CD4-positive, alpha-beta memory T cell (primary cell): ENCODE results near the gene SLC2A9. TPM values are rescaled to one million over a fixed set of nuclear protein-coding genes. Genes with fewer than 3 reads are reported as not detected.

Source experiments
- CTCF ChIA-PET: fragments of 350-600 bp; sonication (Branson Sonifier 250); formaldehyde crosslinking; loops from one replicate; lab custom pipeline; 2021; ENCODE audit warnings: inconsistent platforms; ENCODE audit not compliant: partially characterized antibody; lab: Charles Lee
- POLR2A ChIA-PET: fragments of 350-600 bp; sonication (Branson Sonifier 250); formaldehyde crosslinking; loops from one replicate; lab custom pipeline; 2021; ENCODE audit not compliant: partially characterized antibody; lab: Charles Lee
- DNase-seq, 5 donors: peaks; one replicate each; pipeline versions ENCODE4 v3.0.0 to v3.0.0-alpha.2; 2020 to 2022; ENCODE audit warnings: mixed read lengths in 1 of 5
- H3K27ac ChIP-seq: one replicate; pipeline ENCODE4 v1.7.0; 2013; ENCODE audit warnings: low read depth, low read length
- H3K27me3 ChIP-seq: 2 replicates; pipeline ENCODE4 v1.7.0; 2013; ENCODE audit warnings: mild to moderate bottlenecking, low read length, moderate library complexity; ENCODE audit not compliant: insufficient read depth
- H3K36me3 ChIP-seq: 2 replicates; pipeline ENCODE4 v1.7.0; 2013; ENCODE audit warnings: mild to moderate bottlenecking, low read length, moderate library complexity; ENCODE audit not compliant: insufficient read depth
- H3K4me1 ChIP-seq: 2 replicates; pipeline ENCODE4 v1.7.0; 2013; ENCODE audit warnings: mild to moderate bottlenecking, low read length, moderate library complexity; ENCODE audit not compliant: insufficient read depth
- H3K4me3 ChIP-seq, 2 donors: one replicate each; pipeline ENCODE4 v1.7.0; 2013; ENCODE audit warnings: low read length in 2 of 2, mild to moderate bottlenecking in 1 of 2
- H3K9me3 ChIP-seq, 2 donors: one replicate each; pipeline ENCODE4 v1.7.0; 2013; ENCODE audit warnings: low read length in 2 of 2, control low read depth in 1 of 2; ENCODE audit not compliant: control insufficient read depth in 1 of 2
- H3K27ac Mint-ChIP-seq, 7 donors: one replicate each; pipeline ENCODE4 v1.8.0; 2020 to 2021; ENCODE audit warnings: mixed read lengths in 7 of 7, mild to moderate bottlenecking in 6 of 7, inconsistent platforms in 3 of 7, moderate library complexity in 3 of 7
- H3K27me3 Mint-ChIP-seq, 2 donors: one replicate each; pipeline ENCODE4 v1.8.0; 2020 to 2021; ENCODE audit warnings: mixed read lengths in 2 of 2
- H3K36me3 Mint-ChIP-seq, 2 donors: one replicate each; pipeline ENCODE4 v1.8.0; 2020 to 2021; ENCODE audit warnings: mixed read lengths in 2 of 2, inconsistent platforms in 1 of 2, mild to moderate bottlenecking in 1 of 2
- H3K4me1 Mint-ChIP-seq, 4 donors: one replicate each; pipeline ENCODE4 v1.8.0; 2020 to 2021; ENCODE audit warnings: mixed read lengths in 4 of 4, mild to moderate bottlenecking in 1 of 4
- H3K4me3 Mint-ChIP-seq, 8 donors: one replicate each; pipeline ENCODE4 v1.8.0; 2020 to 2021; ENCODE audit warnings: mixed read lengths in 8 of 8, mild to moderate bottlenecking in 7 of 8, moderate library complexity in 6 of 8, inconsistent platforms in 3 of 8
- H3K9me3 Mint-ChIP-seq, 8 donors: one replicate each; pipeline ENCODE4 v1.8.0; 2020 to 2021; ENCODE audit warnings: mixed read lengths in 8 of 8, mild to moderate bottlenecking in 5 of 8, inconsistent platforms in 3 of 8, moderate library complexity in 1 of 8
- intact Hi-C: fragments of 100-400 bp; cut with micrococcal nuclease; formaldehyde crosslinking; loops from one replicate; pipeline ENCODE4 v1.15.1; 2023
- polyA plus RNA-seq, 2 donors: library from polyadenylated mRNA; unstranded; fragments of 300-500 nt; fragmentation: Illumina TruSeq; gene quantifications; one replicate each; pipeline ENCODE4 v1.2.3, GENCODE V29; 2021
- total RNA-seq, 2 experiments: library from RNA; stranded (reverse); gene quantifications; one replicate each; pipeline ENCODE4 v1.2.3, GENCODE V29; 2021

SLC2A9 gene
- total and polyA plus RNA-seq, 4 experiments from 2014 or later: 0.43 to 2.4 (median 1.7) TPM

DNA sequence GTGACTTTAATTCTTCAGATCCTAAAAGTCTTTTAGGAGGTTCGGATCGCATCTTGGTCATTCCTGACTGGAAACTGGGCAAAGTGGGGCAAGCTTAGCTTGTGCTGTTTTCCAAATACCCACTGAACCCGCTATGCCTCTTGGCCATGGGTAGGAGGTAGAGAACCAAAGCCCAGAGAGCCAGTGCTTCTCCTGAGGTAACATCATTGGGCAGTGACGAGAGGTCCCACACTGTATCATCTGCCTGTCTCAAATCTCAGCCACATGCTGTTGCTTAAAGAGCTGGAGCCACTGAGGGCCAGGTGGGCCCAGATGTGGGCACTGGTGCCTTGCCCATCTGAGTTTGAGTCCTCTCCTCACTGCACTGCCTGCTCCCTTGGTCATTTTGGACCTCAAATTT, 68.2 kb downstream of the SLC2A9 start:
- no peaks in the 10 kb centered on the region for H3K9me3 ChIP-seq
- peaks cover 1 to 6% of the 10 kb centered on the region in 2 donors for H3K27me3 Mint-ChIP-seq
- no peak overlapping the region for H3K4me3 Mint-ChIP-seq
- peaks cover 0 to 4% (median under 1%) of the 10 kb centered on the region in 8 donors for H3K9me3 Mint-ChIP-seq
- H3K4me3 ChIP-seq: no peak overlapping the region
- H3K27ac ChIP-seq: no peak overlapping the region
- intact Hi-C loops: no loop called here
- no peaks in the 10 kb centered on the region for H3K4me1 Mint-ChIP-seq
- no peaks in the 10 kb centered on the region for H3K36me3 Mint-ChIP-seq
- no peak for DNase-seq
- H3K27ac Mint-ChIP-seq: no peak overlapping the region
- H3K4me1 ChIP-seq: no peaks in the 10 kb centered on the region
- no peaks in the 10 kb centered on the region for H3K27me3 ChIP-seq
- H3K36me3 ChIP-seq: no peaks in the 10 kb centered on the region
- POLR2A ChIA-PET: no interaction called here
- CTCF ChIA-PET: no interaction called here

DNA sequence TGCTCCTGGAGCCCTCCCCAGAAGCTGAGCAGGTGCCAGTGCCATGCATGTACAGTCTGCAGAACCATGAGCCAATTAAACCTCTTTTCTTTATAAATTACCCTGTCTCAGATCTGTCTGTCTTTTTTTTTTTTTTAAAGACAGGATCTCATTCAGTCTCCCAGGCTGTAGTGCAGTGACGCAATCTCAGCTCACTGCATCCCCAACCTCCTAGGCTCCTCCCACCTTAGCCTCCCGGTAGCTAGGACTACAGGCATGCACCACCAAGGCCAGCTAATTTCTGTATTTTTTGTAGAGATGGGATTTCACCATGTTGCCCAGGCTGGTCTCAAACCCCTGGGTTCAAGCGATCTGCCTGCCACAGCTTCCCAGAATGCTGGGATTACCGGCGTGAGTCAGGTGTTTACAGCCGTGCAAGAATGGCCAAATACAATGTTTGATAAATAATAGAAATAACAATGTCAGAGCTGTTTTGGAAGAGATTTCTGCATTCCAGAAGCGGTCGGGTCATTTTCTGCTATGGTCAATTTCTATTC, 68.8 kb downstream of the SLC2A9 start:
- H3K27ac Mint-ChIP-seq: no peak overlapping the region
- Histone ChIP-seq H3K27ac (no peak overlapping the region), H3K4me3 (no peak overlapping the region), H3K27me3 (no peaks in the 10 kb centered on the region), H3K36me3 (no peaks in the 10 kb centered on the region), H3K4me1 (no peaks in the 10 kb centered on the region), H3K9me3 (no peaks in the 10 kb centered on the region)
- ChIA-PET CTCF (no interaction called here), POLR2A (no interaction called here)
- no peak overlapping the region for H3K4me3 Mint-ChIP-seq
- DNase-seq: no peak
- H3K36me3 Mint-ChIP-seq: no peaks in the 10 kb centered on the region
- peaks cover 0 to 2% (median 0%) of the 10 kb centered on the region in 8 donors for H3K9me3 Mint-ChIP-seq
- intact Hi-C loops: no loop called here
- H3K27me3 Mint-ChIP-seq: peaks cover 0 to 6% of the 10 kb centered on the region in 2 donors
- H3K4me1 Mint-ChIP-seq: no peaks in the 10 kb centered on the region

DNA sequence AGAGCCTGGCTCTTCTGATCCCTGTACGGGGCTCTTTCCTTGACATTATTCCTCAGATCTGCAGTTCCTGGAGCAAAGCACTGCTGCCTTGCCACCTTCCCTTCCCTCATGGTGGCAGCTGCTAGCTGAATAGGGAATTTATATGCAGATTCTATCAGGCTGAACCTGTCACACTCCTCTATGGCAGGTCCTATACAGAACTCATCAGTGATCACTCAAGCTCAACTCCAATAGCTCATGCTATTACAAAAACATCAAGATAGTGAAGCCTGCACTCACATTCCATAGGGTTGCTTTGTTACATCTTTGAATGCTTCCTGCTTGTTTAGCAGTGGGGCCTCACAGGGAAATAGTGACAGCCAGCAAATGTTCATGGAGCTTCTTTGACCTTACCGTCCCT, 71.7 kb downstream of the SLC2A9 start:
- H3K36me3 Mint-ChIP-seq: no peaks in the 10 kb centered on the region
- H3K27ac Mint-ChIP-seq: no peak overlapping the region
- ChIA-PET POLR2A (no interaction called here), CTCF (no interaction called here)
- DNase-seq: no peak
- H3K4me1 Mint-ChIP-seq: no peaks in the 10 kb centered on the region
- no peaks in the 10 kb centered on the region for H3K27me3 ChIP-seq
- H3K36me3 ChIP-seq: no peaks in the 10 kb centered on the region
- no peak overlapping the region for H3K4me3 ChIP-seq
- peaks cover 0 to 1% (median 0%) of the 10 kb centered on the region in 8 donors for H3K9me3 Mint-ChIP-seq
- intact Hi-C loops: no loop called here
- H3K4me1 ChIP-seq: no peaks in the 10 kb centered on the region
- no peak overlapping the region for H3K27ac ChIP-seq
- no peaks in the 10 kb centered on the region for H3K9me3 ChIP-seq
- H3K27me3 Mint-ChIP-seq: peaks cover 0 to 6% of the 10 kb centered on the region in 2 donors
- H3K4me3 Mint-ChIP-seq: no peak overlapping the region

DNA sequence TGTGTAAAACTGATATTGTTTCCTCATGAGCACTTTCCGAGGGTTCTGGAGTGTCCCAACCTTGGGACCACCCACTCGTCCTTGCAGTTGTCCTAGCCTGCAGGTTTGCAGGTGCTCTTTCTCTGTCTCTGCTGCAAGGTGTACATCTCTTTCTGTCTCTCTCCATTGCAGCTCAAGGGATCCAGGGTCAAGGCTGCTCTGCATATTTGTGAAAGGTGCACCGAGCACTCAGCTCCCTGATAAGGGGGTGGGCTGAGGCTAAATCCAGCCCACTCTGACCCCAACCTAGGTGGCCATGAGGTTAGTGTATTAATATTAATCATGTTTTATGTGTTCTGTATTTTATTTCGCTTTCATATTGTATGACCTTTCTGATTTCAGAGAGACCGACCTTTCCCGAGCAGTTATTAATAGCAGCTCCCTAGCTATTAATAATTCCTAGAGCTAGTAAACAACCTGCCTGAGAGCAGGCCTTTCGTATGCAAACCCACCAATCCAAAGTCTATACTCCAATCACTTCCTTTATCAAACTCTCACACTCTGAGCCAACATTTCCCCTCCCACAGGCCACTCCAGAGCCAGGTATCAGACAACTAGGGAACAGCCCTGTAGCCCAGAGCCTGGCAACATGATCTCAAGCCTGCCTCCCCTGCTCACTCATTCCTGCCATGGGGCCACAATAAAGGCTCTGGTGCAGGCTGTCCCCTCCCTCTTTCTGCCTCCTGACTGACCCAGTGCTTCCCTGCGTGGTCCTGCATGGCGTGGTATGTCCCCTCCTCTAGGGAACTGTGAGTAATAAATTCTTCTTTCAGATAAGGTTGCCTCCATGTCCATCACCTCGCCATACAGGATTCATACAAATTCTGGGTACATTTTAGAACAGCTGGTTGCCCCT, 73.9 kb downstream of the SLC2A9 start:
- Mint-ChIP-seq H3K4me1 (no peaks in the 10 kb centered on the region), H3K27me3 (peaks cover 0 to 6% of the 10 kb centered on the region in 2 donors), H3K4me3 (no peak overlapping the region), H3K27ac (no peak overlapping the region), H3K9me3 (peaks cover 0 to 1% (median 0%) of the 10 kb centered on the region in 8 donors), H3K36me3 (no peaks in the 10 kb centered on the region)
- CTCF ChIA-PET: no interaction called here
- Histone ChIP-seq H3K27me3 (no peaks in the 10 kb centered on the region), H3K36me3 (no peaks in the 10 kb centered on the region), H3K9me3 (no peaks in the 10 kb centered on the region), H3K4me1 (no peaks in the 10 kb centered on the region), H3K27ac (no peak overlapping the region), H3K4me3 (no peak overlapping the region)
- POLR2A ChIA-PET: no interaction called here
- no peak for DNase-seq
- intact Hi-C loops: no loop called here

DNA sequence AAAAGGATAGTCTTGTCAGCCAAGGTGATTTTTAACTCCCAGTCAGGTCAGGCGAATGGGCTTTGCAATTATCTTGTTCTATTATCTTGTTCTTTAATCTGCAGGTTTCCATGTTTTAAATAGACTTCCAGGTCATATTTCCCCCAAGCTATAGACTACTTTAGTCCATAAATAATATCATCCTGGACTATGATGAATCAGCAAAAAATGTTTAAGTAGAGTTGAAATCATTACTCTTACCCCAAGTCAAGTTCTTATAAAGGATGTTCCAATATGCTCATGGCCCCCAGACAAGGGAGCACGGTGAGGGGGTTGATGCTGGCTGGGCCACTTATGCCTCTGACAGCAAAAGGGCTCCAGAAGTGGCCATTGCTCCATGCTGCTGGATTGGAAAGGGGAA, 75.1 kb downstream of the SLC2A9 start:
- Histone ChIP-seq H3K27ac (no peak overlapping the region), H3K36me3 (no peaks in the 10 kb centered on the region), H3K4me1 (no peaks in the 10 kb centered on the region), H3K27me3 (no peaks in the 10 kb centered on the region), H3K4me3 (no peak overlapping the region), H3K9me3 (no peaks in the 10 kb centered on the region)
- no peaks in the 10 kb centered on the region for H3K4me1 Mint-ChIP-seq
- DNase-seq: no peak
- H3K36me3 Mint-ChIP-seq: no peaks in the 10 kb centered on the region
- ChIA-PET CTCF (no interaction called here), POLR2A (no interaction called here)
- peaks cover 0 to 6% of the 10 kb centered on the region in 2 donors for H3K27me3 Mint-ChIP-seq
- H3K27ac Mint-ChIP-seq: no peak overlapping the region
- intact Hi-C loops: no loop called here
- peaks cover 0 to 1% (median 0%) of the 10 kb centered on the region in 8 donors for H3K9me3 Mint-ChIP-seq
- no peak overlapping the region for H3K4me3 Mint-ChIP-seq

DNA sequence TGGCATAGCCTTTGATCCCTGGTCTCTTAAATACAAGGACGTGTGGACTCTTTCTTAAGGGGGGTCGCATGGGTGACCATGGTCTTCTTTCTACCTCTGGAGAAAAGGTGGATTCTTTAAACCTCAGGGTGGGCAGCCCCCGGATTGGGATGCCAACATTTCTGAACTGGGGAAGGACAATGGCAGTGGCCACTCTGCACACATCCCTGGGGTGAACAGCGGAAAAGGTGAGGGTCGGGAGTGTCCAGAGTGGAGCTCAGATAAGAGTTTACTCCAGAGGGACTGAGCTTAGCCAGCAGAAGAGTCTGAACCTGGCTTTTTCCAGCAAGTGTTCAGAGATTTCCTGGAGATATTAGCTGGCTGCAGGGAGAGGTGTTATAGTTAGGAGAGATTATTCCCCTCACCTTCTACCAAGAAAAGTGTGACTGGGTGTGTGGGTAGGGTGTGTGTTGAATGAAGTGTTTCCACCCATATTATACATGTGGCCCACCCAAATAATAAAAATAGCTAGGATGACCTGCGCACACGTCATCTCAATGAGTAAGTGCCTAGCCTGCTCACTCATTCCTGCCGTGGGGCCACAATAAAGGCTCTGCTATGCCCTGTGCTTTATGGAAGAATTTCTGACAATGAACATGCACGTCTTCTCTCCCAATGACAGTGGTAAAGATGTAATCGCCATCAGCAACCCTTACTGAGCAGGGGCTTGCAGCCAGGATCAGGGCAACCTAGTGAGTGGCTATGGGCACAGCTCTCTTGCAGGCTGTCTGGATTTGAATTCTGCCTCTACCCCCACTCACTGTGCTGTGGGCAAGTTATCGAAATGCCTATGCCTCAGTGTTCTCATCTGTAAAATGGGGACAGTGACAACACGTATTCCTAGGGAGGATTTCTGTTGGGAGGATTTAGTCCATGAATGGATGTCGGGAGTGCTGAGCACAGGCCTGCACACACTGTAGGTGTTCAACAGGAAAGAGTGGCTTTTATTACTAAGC, 76.6 kb downstream of the SLC2A9 start:
- no peak overlapping the region for H3K27ac ChIP-seq
- no peaks in the 10 kb centered on the region for H3K27me3 ChIP-seq
- POLR2A ChIA-PET: no interaction called here
- Mint-ChIP-seq H3K36me3 (no peaks in the 10 kb centered on the region), H3K4me1 (no peaks in the 10 kb centered on the region), H3K9me3 (peaks cover 0 to 1% (median 0%) of the 10 kb centered on the region in 8 donors), H3K4me3 (no peak overlapping the region), H3K27ac (no peak overlapping the region), H3K27me3 (peaks cover 0 to 6% of the 10 kb centered on the region in 2 donors)
- intact Hi-C loops: no loop called here
- H3K9me3 ChIP-seq: no peaks in the 10 kb centered on the region
- no peak for DNase-seq
- H3K4me1 ChIP-seq: no peaks in the 10 kb centered on the region
- no peaks in the 10 kb centered on the region for H3K36me3 ChIP-seq
- CTCF ChIA-PET: no interaction called here
- H3K4me3 ChIP-seq: no peak overlapping the region

DNA sequence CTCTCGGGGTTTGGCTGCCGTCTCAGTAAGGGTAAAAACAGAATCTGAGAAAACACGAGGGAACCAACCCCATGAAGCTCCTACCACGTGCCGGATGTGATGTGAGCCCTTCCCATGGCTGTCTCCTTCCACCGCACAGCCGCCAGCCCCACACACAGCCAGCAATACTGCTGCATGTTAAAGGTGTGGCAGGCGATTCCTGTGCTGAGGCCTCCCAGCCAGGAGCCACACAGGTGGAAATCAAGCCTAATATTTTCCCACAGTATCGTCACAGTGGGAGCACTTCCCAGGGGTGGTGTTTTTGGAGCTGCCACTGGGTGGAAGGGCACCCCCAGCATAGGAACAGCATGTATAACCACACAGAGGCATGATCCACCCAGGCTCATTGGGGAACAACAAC, 77.5 kb downstream of the SLC2A9 start:
- no peak overlapping the region for H3K27ac ChIP-seq
- no peaks in the 10 kb centered on the region for H3K27me3 ChIP-seq
- H3K36me3 Mint-ChIP-seq: no peaks in the 10 kb centered on the region
- H3K4me3 Mint-ChIP-seq: no peak overlapping the region
- H3K27me3 Mint-ChIP-seq: peaks cover 0 to 2% of the 10 kb centered on the region in 2 donors
- intact Hi-C loops: no loop called here
- no peak for DNase-seq
- POLR2A ChIA-PET: no interaction called here
- CTCF ChIA-PET: no interaction called here
- H3K4me1 ChIP-seq: no peaks in the 10 kb centered on the region
- H3K36me3 ChIP-seq: no peaks in the 10 kb centered on the region
- no peak overlapping the region for H3K4me3 ChIP-seq
- no peaks in the 10 kb centered on the region for H3K4me1 Mint-ChIP-seq
- peaks cover 0 to 1% (median 0%) of the 10 kb centered on the region in 8 donors for H3K9me3 Mint-ChIP-seq
- H3K9me3 ChIP-seq: no peaks in the 10 kb centered on the region
- no peak overlapping the region for H3K27ac Mint-ChIP-seq
